AG09309 (cell line): Measurements from ENCODE around the gene DLG2.

ENCODE experiments used
- DNase-seq: peaks from one replicate; pipeline ENCODE4 v3.0.0-alpha.2; 2010; ENCODE audit warnings: low read depth
- H3K4me3 ChIP-seq: 2 replicates; pipeline ENCODE4 v1.5.1; 2011; ENCODE audit warnings: mild to moderate bottlenecking, low read depth, low read length, moderate library complexity; ENCODE audit not compliant: control insufficient read depth
- TF ChIP-seq, protein P1 (sequence below): IDR thresholded peaks from 2 replicates; pipeline ENCODE4 v1.5.1; 2011; ENCODE audit warnings: mild to moderate bottlenecking, low read depth, low read length, inconsistent platforms; ENCODE audit not compliant: insufficient read depth, control insufficient read depth; ENCODE audit errors: missing control alignments

Gene DLG2

DNA sequence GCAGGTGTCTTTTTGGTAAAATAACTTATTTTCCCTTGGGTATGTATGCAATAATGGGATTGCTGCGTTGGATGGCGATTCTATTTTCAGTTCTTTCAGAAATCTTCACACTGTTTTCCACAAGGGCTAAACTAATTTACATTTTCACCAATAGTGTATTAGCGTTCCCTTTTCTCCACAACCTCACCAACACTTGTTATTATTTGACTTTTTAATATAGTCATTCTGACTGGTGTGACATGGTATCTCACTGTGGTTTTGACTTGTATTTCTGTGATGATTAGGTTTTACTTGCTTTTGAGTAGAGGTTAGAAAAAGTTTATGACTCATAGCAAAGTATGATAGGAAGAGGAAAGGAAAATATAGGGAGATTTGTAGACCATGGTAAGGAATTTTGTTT lies 92.3 kb downstream of the DLG2 start:
- no peak overlapping the region for H3K4me3 ChIP-seq
- TF ChIP-seq, protein P1, sequence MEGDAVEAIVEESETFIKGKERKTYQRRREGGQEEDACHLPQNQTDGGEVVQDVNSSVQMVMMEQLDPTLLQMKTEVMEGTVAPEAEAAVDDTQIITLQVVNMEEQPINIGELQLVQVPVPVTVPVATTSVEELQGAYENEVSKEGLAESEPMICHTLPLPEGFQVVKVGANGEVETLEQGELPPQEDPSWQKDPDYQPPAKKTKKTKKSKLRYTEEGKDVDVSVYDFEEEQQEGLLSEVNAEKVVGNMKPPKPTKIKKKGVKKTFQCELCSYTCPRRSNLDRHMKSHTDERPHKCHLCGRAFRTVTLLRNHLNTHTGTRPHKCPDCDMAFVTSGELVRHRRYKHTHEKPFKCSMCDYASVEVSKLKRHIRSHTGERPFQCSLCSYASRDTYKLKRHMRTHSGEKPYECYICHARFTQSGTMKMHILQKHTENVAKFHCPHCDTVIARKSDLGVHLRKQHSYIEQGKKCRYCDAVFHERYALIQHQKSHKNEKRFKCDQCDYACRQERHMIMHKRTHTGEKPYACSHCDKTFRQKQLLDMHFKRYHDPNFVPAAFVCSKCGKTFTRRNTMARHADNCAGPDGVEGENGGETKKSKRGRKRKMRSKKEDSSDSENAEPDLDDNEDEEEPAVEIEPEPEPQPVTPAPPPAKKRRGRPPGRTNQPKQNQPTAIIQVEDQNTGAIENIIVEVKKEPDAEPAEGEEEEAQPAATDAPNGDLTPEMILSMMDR: no peak
- DNase-seq: no peak

GRCh38 chr11:85531191-85531897 lies 95.8 kb downstream of the DLG2 start:
- DNase-seq: no peak
- TF ChIP-seq, protein P1: no peak
- no peak overlapping the region for H3K4me3 ChIP-seq

- TF ChIP-seq, protein P1: no peak
- no peak overlapping the region for H3K4me3 ChIP-seq
- DNase-seq: no peak
Measured at GRCh38 chr11:85530634-85531033, 96.5 kb downstream of the DLG2 start.

DNA sequence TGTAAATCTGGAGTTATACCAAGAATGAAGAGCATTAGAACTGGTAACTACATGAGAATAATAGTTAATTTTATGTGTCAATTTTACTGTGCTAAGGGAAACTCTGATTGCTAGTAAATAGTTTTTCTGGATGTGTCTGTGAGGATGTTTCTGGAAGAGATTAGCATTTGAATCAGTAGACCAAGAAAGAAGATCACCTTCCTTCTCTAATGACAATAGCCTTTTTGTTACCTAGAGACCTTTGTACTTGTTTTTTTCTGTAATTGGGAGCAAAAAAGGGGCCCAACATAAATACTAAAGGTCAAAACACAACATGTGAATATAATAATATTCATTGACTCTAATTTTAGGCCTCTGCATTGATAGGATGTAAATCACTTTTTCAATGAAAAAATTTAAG lies 100.6 kb downstream of the DLG2 start:
- TF ChIP-seq, protein P1: no peak
- no peak overlapping the region for H3K4me3 ChIP-seq
- no peak for DNase-seq

GRCh38 chr11:85525686-85526085 lies 101.5 kb downstream of the DLG2 start:
- no peak for DNase-seq
- H3K4me3 ChIP-seq: no peak overlapping the region
- TF ChIP-seq, protein P1: no peak

GRCh38 chr11:85517272-85517671 lies 109.9 kb downstream of the DLG2 start:
- no peak for DNase-seq
- TF ChIP-seq, protein P1: no peak
- no peak overlapping the region for H3K4me3 ChIP-seq

DNA sequence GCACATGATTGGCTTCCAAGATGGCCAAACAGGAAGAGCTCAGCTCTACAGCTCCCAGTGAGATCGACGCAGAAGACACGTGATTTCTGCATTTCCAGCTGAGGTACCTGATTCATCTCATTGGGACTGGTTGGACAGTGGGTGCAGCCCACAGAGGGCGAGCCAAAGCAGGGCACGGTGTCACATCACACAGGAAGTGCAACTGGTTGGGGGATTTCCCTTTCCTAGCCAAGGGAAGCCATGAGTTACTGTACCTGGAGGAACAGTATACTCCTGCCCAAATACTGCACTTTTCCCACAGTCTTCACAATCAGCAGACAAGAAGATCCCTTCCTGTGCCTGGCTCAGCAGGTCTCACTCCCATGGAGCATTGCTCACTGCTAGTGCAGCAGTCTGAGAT lies 131.2 kb downstream of the DLG2 start:
- H3K4me3 ChIP-seq: no peak overlapping the region
- DNase-seq: no peak
- TF ChIP-seq, protein P1: no peak
